Gastroesophageal sphincter (tissue), 3 donors: ENCODE results near the gene CHAMP1.
"Not testable (repeated sequence)": the region's sequence is repeated elsewhere in the genome, so short reads cannot be mapped to it uniquely, and the experiment has no call there.

Source experiments
- CTCF ChIP-seq, 4 experiments: fragments of 200-600 bp in 2 of 4; fragments of 450-650 bp in 2 of 4; sonication (generic) in 1 of 4; IDR thresholded peaks; one replicate each; pipeline ENCODE4 v1.5.1; 2017 to 2019; ENCODE audit warnings: antibody characterized with exemption in 4 of 4, mild to moderate bottlenecking in 2 of 4, moderate library complexity in 2 of 4
- EP300 ChIP-seq: sonication (generic); formaldehyde crosslinking; IDR thresholded peaks from one replicate; pipeline ENCODE4 v1.6.1; 2017; ENCODE audit warnings: antibody characterized with exemption, mild to moderate bottlenecking

- TF ChIP-seq CTCF (IDR thresholded peaks at IDR 0.05), result peak in 2 of 4 experiments; percentile 20 to 38
- not testable (repeated sequence) for TF ChIP-seq EP300
Measured at GRCh38 chr13:114352763-114353162, 38.5 kb downstream of the CHAMP1 start.
